ENCODE results near the gene CCNF.
"Not testable (repeated sequence)": the region's sequence is repeated elsewhere in the genome, so short reads cannot be mapped to it uniquely, and the experiment has no call there.

CCNF gene

GRCh38 chr16:2472885-2473445, 43.7 kb downstream of the CCNF start:
- DNase-seq: no peak

- no peak for DNase-seq
These were observed 44.2 kb downstream of the CCNF start for GRCh38 chr16:2473446-2473926.

GRCh38 chr16:2473999-2474876, 45.0 kb downstream of the CCNF start:
- no peak for DNase-seq

GRCh38 chr16:2474877-2475412, 45.7 kb downstream of the CCNF start, which contains the start of gene TBC1D24:
Gene TBC1D24 (plus strand): TSS chr16:2475127. CDS start chr16:2496149, 21,022 bp downstream.
- peak; percentile 27 for DNase-seq

GRCh38 chr16:2475413-2476344, 46.4 kb downstream of the CCNF start:
- DNase-seq: no peak

- no peak for DNase-seq
These were observed 47.1 kb downstream of the CCNF start for GRCh38 chr16:2476345-2476720.

- no peak for DNase-seq
These were observed 47.5 kb downstream of the CCNF start for GRCh38 chr16:2476741-2477140.

GRCh38 chr16:2477327-2477726, 48.1 kb downstream of the CCNF start:
- no peak for DNase-seq

- no peak for DNase-seq
These were observed 49.0 kb downstream of the CCNF start for GRCh38 chr16:2478279-2478678.

- DNase-seq: not testable (repeated sequence)
These were observed 50.7 kb downstream of the CCNF start for GRCh38 chr16:2479996-2480395.

- no peak for DNase-seq
These were observed 51.7 kb downstream of the CCNF start for GRCh38 chr16:2480948-2481347.

- no peak for DNase-seq
These were observed 52.4 kb downstream of the CCNF start for GRCh38 chr16:2481676-2482075.

GRCh38 chr16:2482249-2482648, 53.0 kb downstream of the CCNF start:
- DNase-seq: no peak

- DNase-seq: no peak
These were observed 53.7 kb downstream of the CCNF start for GRCh38 chr16:2482708-2483534.

GRCh38 chr16:2483939-2484897, 55.0 kb downstream of the CCNF start:
- DNase-seq: no peak

GRCh38 chr16:2484898-2485508, 55.8 kb downstream of the CCNF start:
- no peak for DNase-seq

GRCh38 chr16:2485811-2486507, 56.7 kb downstream of the CCNF start:
- no peak for DNase-seq

- no peak for DNase-seq
These were observed 57.6 kb downstream of the CCNF start for GRCh38 chr16:2486645-2487516.

- DNase-seq: no peak
These were observed 58.2 kb downstream of the CCNF start for GRCh38 chr16:2487517-2487842.

Data from NCI-H1048 (cell line).